Measurements from ENCODE around the gene DAAM1. TPM values are rescaled to one million over a fixed set of nuclear protein-coding genes. Genes with fewer than 3 reads are reported as not detected.

DAAM1 gene
- total RNA-seq, 4 donors from 2014 or later: 25.3 to 47.2 (median 37.8) TPM

- Histone ChIP-seq H3K4me1 (peaks cover 52 to 54% of the 10 kb centered on the region in 2 donors), H3K27ac (no peak overlapping the region), H3K27me3 (no peaks in the 10 kb centered on the region), H3K9me3 (no peaks in the 10 kb centered on the region), H3K36me3 (no peaks in the 10 kb centered on the region), H3K4me3 (replicated peaks in 1 of 3) (no peak overlapping the region)
- no peak for DNase-seq
- TF ChIP-seq POLR2A (IDR thresholded peaks at IDR 0.05) (no peak), CTCF (IDR thresholded peaks at IDR 0.05) (no peak)
- 64 to 67% methylated on average over 1 of the region's 1 CpG for WGBS, 2 donors
- intact Hi-C loops (cut with DNase I): no loop called here
Observed at GRCh38 chr14:59316151-59316830, 127.8 kb downstream of the DAAM1 start.

GRCh38 chr14:59317346-59317745, 128.9 kb downstream of the DAAM1 start:
- H3K36me3 ChIP-seq: no peaks in the 10 kb centered on the region
- H3K4me1 ChIP-seq: peaks cover 56 to 62% of the 10 kb centered on the region in 2 donors
- TF ChIP-seq POLR2A (IDR thresholded peaks at IDR 0.05): no peak
- no peak for TF ChIP-seq CTCF (IDR thresholded peaks at IDR 0.05)
- 87 to 96% methylated on average over 2 of the region's 2 CpGs for WGBS, 2 donors
- DNase-seq: no peak
- H3K27me3 ChIP-seq: no peaks in the 10 kb centered on the region
- H3K4me3 ChIP-seq (replicated peaks in 1 of 3): no peak overlapping the region
- peak overlapping the region; percentile 47 to 57 (median 51) for H3K27ac ChIP-seq
- intact Hi-C loops (cut with DNase I): no loop called here
- no peaks in the 10 kb centered on the region for H3K9me3 ChIP-seq

DNA sequence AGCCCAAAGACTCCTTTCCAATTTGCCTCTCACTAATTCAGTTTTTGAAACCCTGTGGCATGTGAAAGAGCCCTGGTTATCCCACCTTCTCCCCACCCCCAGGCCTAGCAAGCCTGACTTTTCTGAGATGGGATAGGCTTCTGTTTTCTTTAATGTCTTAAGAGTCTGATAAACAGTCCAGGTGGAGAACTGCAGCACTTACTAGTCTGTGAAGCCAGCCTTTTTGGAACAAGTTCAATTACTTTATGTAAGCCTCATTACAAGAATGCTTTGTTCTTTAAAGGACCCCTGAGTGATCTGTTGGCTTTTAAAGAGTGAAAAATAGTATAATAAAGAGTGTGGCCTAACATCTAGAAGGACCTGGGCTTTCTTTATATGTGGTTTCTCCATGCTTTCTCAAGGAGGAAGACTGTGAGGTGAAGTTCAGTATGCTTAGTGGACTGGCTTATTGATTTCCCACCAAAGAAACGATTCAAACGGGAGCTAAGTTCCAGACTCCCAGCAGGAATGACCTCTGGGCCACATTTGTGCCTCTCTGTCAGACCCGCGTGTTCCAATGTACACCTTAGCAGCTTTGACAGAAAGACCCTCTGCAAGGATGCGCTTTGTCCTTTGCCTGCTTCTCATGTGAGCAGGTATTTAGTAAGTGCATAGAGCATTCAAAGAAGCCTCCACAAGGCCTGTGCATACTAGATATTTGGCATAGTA, 129.5 kb downstream of the DAAM1 start:
- TF ChIP-seq CTCF (IDR thresholded peaks at IDR 0.05) (no peak), POLR2A (IDR thresholded peaks at IDR 0.05) (no peak)
- intact Hi-C loops (cut with DNase I): no loop called here
- Histone ChIP-seq H3K36me3 (no peaks in the 10 kb centered on the region), H3K27me3 (no peaks in the 10 kb centered on the region), H3K4me1 (peaks cover 55 to 59% of the 10 kb centered on the region in 2 donors), H3K9me3 (no peaks in the 10 kb centered on the region), H3K4me3 (replicated peaks in 1 of 3) (no peak overlapping the region), H3K27ac (peak overlapping the region; percentile 47 to 57 (median 51))
- 71 to 73% methylated on average over 5 of the region's 5 CpGs for WGBS, 2 donors
- DNase-seq: no peak

DNA sequence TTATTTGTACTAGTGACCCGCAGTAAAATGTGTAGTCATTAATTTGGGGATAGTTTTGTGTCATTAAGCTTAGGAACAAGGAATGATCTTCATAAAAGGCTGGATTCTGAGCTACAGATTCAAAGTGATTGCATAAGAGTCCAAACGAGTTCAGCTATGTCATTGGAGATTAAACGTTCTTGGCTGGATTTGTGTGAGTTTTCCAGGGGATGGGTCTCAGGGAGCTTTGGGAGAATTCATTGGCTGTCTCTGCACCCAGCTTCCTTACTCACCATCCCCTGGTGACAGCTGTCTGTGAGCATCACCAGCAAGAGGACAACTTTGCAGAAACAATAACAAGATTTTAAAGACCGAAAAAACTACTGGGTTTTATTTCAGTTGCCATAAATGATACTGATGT, 130.4 kb downstream of the DAAM1 start:
- H3K9me3 ChIP-seq: no peaks in the 10 kb centered on the region
- H3K4me3 ChIP-seq (replicated peaks in 1 of 3): no peak overlapping the region
- no peak for TF ChIP-seq CTCF (IDR thresholded peaks at IDR 0.05)
- TF ChIP-seq POLR2A (IDR thresholded peaks at IDR 0.05): no peak
- H3K27ac ChIP-seq: peak overlapping the region in 2 of 3 donors; percentile 51 to 57
- no peaks in the 10 kb centered on the region for H3K27me3 ChIP-seq
- intact Hi-C loops (cut with DNase I): no loop called here
- H3K36me3 ChIP-seq: no peaks in the 10 kb centered on the region
- H3K4me1 ChIP-seq: peaks cover 46 to 50% of the 10 kb centered on the region in 2 donors
- DNase-seq: no peak
- 57 to 61% methylated on average over 4 of the region's 4 CpGs for WGBS, 2 donors

DNA sequence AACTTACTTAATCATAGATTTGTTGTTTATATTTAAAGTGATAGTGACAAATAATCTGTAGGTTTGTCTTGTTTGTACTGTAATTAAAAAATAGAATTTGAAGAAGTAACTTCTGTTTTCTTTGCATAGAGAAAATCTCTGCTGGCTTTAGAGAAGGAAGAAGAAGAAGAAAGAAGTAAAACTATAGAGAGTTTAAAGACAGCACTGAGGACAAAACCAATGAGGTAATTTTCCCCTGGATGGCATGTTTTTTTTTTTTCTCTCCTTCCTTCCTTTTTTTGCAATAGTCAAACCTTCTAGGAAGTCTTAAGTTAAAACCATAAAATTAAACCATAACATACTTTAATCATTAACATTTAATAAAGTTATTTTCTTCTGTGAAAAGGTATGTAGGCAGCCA, 131.9 kb downstream of the DAAM1 start:
- peak overlapping the region in 2 of 3 donors; percentile 19 to 58 for H3K27ac ChIP-seq
- DNase-seq: no peak
- no peaks in the 10 kb centered on the region for H3K9me3 ChIP-seq
- TF ChIP-seq POLR2A (IDR thresholded peaks at IDR 0.05): no peak
- TF ChIP-seq CTCF (IDR thresholded peaks at IDR 0.05): no peak
- no peak overlapping the region for H3K4me3 ChIP-seq (replicated peaks in 1 of 3)
- no peaks in the 10 kb centered on the region for H3K27me3 ChIP-seq
- intact Hi-C loops (cut with DNase I): no loop called here
- no peaks in the 10 kb centered on the region for H3K36me3 ChIP-seq
- H3K4me1 ChIP-seq: peaks cover 33 to 35% of the 10 kb centered on the region in 2 donors

Data from thyroid gland (tissue), 4 donors.